GM21737 (cell line): ENCODE data around the gene ACSL4.

ENCODE experiments used
- ATAC-seq: cut with Tn5 transposase; IDR thresholded peaks from one replicate; pipeline ENCODE4 v1.9.1; 2021; ENCODE audit warnings: mild to moderate bottlenecking, moderate library complexity; ENCODE audit not compliant: unreplicated experiment

The ACSL4 gene

GRCh38 chrX:109619771-109620170, 113.3 kb downstream of the ACSL4 start:
- no peak for ATAC-seq

- ATAC-seq = no peak
These were observed 118.1 kb downstream of the ACSL4 start for GRCh38 chrX:109614951-109615350.

DNA sequence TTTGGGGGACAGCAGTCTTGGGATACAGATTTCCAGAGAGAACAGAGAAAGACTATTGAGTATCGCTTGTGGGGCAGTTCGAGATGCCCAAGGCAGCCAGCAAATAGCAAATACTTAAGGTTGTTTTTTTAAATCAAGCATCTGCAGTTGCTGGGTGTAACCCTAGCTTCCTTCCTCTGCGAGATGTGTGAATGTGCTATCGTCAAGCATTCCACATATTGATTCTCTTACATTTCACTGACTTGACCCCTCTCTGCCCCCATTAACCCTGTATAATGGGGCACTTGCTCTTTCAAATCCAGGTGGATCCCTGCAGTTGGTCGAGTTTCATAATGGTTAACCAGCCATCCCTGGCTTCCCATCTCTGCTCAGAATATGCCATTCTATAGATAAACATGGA, 131.6 kb downstream of the ACSL4 start:
- ATAC-seq = no peak

- ATAC-seq = no peak
These were observed 132.8 kb downstream of the ACSL4 start for GRCh38 chrX:109600237-109600651.

DNA sequence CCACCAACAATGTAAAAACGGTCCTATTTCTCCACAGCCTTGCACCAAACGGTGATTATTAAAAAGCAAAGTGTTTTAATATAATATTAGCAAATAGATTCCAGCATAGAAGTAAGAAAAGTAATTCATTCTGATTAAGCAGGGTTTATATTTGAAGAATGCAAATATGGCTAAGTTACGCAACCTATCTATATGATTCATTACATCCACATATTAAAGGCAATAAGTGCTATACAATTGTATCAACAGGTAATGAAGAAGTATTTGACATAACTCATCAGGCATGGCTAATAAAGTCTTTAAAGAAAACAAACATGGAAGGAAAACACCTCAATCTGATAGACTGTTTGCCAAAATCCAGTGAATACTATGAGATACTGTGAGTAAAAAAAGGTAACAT, 137.0 kb downstream of the ACSL4 start:
- ATAC-seq = no peak
